Erythroblast (primary cell): ENCODE measurements around the gene PITPNC1.

Source experiments
- GATA1 ChIP-seq: IDR thresholded peaks from 2 replicates; pipeline ENCODE4 v1.6.1; 2011; ENCODE audit warnings: low read depth, mild to moderate bottlenecking, control low read depth, low read length, moderate library complexity
- POLR2A ChIP-seq: IDR thresholded peaks from 2 replicates; pipeline ENCODE4 v1.6.1; 2011; ENCODE audit warnings: mild to moderate bottlenecking, low read length

DNA sequence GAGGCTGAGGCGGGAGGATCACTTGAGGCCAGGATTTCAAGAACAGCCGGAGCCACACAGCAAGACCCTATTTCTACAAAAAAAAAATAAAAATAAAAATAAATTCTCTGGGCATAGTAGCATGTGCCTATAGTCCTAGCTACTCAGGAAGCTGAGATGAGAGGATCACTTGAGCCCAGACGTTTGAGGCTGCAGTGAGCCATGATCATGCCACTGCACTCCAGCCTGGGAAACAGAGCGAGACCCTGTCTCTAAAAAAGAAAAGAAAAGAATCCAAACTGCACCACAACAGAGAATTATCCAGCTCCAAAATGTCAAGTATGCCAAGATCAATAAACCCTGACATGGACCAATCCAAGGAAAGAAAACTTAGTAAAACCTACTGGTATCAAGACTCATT lies 261.8 kb downstream of the PITPNC1 start:
- TF ChIP-seq POLR2A (no peak), GATA1 (no peak)
